Measurements from ENCODE around the gene PIGO. TPM values are rescaled to one million over a fixed set of nuclear protein-coding genes. Genes with fewer than 3 reads are reported as not detected.

PIGO gene
- total RNA-seq, 1 donor from 2014 or later = 25.1 TPM

GRCh38 chr9:35042891-35043545 is 53.4 kb downstream of the PIGO start:
- intact Hi-C loops (cut with DNase I) = no loop called here
- peaks cover 41% of the 10 kb centered on the region for H3K36me3 ChIP-seq
- H3K9me3 ChIP-seq = no peaks in the 10 kb centered on the region
- ATAC-seq = no peak
- no peaks in the 10 kb centered on the region for H3K27me3 ChIP-seq (ENCODE audit: low read depth)
- no peaks in the 10 kb centered on the region for H3K4me1 ChIP-seq
- H3K27ac ChIP-seq = no peak overlapping the region
- H3K4me3 ChIP-seq = no peak overlapping the region
- no peak for TF ChIP-seq CTCF (IDR thresholded peaks at IDR 0.05)
- no peak for DNase-seq

- TF ChIP-seq CTCF (IDR thresholded peaks at IDR 0.05) = no peak
- Histone ChIP-seq H3K36me3 (peaks cover 36% of the 10 kb centered on the region), H3K9me3 (no peaks in the 10 kb centered on the region), H3K27me3 (ENCODE audit: low read depth) (no peaks in the 10 kb centered on the region), H3K4me1 (no peaks in the 10 kb centered on the region), H3K27ac (no peak overlapping the region), H3K4me3 (no peak overlapping the region)
- no peak for DNase-seq
- ATAC-seq = no peak
- intact Hi-C loops (cut with DNase I) = no loop called here
Measured at GRCh38 chr9:35042081-35042604, 54.2 kb downstream of the PIGO start.

Other genes starting within 250 kb of the PIGO start
- 1.3 TPM for gene PHF24, start 138.3 kb downstream of the PIGO start, total RNA-seq
- 6.0 TPM for gene DNAJB5, start 106.8 kb downstream of the PIGO start, total RNA-seq
- 175 TPM for gene VCP, start 24.0 kb downstream of the PIGO start, total RNA-seq
- gene FANCG, start 16.6 kb downstream of the PIGO start, total RNA-seq = 13.9 TPM
- gene STOML2, start 6.5 kb upstream of the PIGO start, total RNA-seq = 59.0 TPM
- gene ATOSB, start 19.3 kb upstream of the PIGO start, total RNA-seq = 20.3 TPM
- 87.9 TPM for gene UNC13B, start 65.4 kb upstream of the PIGO start, total RNA-seq

Data from lower lobe of right lung (tissue), 2 donors.